Stimulated activated CD8-positive, alpha-beta memory T cell treated with anti-CD3 and anti-CD28 coated beads, Interleukin-2, amount 100 ng/mL, for 1 hour (primary cell): ENCODE data around the gene MYO5B.
"Not testable (repeated sequence)": the region's sequence is repeated elsewhere in the genome, so short reads cannot be mapped to it uniquely, and the experiment has no call there.

Source experiments
- DNase-seq, 2 donors: peaks; one replicate each; pipeline ENCODE4 v3.0.0-alpha.2; 2020; ENCODE audit warnings: low read depth in 2 of 2

MYO5B gene

GRCh38 chr18:49922228-49922627, 272.7 kb downstream of the MYO5B start:
- DNase-seq = no peak

DNA sequence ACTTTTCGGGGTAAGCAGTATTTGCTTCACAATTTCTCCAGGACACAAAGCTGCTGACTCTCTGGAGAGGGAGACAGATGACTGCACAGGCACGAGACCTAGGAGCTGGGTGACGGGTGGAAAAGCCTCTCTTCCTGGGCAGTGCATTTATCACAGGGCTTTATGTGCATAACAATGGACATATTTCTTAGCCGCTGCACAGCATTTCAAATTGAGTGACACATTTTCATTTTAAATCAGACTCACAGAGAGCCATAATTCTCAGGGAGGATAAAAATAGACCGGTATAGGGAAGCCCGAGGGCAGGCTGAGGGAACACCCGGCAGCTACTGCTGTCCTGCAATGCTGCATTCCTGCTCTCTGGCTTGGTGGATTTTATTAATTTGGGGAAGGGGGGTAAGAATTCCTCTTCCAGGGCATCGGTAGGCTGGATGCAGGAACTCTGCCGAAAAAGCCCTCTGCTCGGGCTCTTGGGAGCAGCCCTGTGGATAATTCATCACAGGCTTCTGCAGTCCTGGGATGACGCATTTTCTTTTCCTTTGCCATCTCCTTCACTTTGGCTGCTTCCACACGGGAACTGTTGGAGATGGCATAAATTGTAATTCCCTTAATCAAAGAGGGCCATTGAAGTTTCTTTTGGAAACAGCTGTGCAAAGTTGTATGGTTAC, 273.5 kb downstream of the MYO5B start:
- no peak for DNase-seq

DNA sequence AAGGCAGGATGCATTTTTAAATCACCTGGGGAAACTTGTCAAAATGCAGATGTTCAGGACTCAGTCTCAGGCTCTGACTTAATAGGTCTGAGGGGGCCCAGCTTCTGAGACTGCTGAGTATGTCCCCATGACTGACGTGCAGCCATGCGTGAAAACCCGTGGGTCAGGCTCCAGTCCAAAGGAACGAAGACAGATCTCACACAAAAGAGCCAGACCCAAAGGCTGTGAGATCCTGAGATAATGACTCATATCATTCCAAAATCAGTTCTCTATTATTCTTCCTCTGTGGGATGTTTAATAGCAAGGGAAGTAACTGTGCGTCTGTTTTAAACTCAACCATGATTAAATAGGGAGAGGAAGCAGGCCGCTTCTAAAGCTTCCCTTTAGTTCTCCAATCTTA, 274.2 kb downstream of the MYO5B start:
- no peak for DNase-seq

GRCh38 chr18:49917742-49918141, 277.2 kb downstream of the MYO5B start:
- DNase-seq = no peak

DNA sequence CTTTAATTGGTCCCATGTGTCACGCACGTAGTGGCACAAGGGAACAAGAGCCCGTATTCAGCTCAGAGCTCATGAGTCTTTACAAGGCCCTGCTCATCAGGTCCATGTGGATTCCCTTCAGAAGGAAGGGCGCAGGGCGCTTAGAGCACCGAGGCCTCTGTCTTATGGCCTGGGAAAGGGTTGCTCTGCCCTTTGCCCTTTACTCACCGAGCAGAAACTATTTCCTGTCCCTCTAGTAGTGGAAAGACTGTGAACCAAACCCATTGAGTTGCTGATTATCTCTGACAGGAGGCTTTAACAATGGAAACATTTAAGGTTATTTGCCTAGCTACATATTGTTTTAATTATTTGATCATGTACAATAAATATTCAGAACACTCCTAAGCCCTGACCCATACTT, 279.6 kb downstream of the MYO5B start:
- no peak for DNase-seq

- DNase-seq = no peak
Measured at GRCh38 chr18:49913221-49913620, 281.7 kb downstream of the MYO5B start.

DNA sequence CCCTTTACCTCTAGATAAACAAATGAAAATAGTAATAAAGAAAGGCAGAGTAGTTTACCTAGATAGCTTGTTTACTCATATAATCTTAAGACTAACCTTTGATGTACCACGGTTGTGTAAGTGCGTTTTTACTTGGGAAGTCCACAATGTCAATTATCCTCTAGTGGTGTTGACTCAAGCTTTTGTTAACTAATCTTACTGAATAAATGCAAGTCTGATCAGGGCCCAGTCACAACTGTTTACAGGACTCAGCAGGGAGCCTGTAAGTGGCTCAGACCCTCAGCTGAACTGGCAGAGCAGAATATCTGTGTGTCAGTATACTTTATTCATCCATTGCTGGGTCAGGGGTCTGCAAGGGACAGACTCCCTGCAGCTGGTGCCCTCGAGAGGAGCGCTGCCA, 283.5 kb downstream of the MYO5B start:
- DNase-seq = no peak

GRCh38 chr18:49910986-49911385, 284.0 kb downstream of the MYO5B start:
- DNase-seq = no peak

- no peak for DNase-seq
Measured at GRCh38 chr18:49910019-49910418, 284.9 kb downstream of the MYO5B start.

- no peak for DNase-seq
Measured at GRCh38 chr18:49907346-49907929, 287.5 kb downstream of the MYO5B start.

DNA sequence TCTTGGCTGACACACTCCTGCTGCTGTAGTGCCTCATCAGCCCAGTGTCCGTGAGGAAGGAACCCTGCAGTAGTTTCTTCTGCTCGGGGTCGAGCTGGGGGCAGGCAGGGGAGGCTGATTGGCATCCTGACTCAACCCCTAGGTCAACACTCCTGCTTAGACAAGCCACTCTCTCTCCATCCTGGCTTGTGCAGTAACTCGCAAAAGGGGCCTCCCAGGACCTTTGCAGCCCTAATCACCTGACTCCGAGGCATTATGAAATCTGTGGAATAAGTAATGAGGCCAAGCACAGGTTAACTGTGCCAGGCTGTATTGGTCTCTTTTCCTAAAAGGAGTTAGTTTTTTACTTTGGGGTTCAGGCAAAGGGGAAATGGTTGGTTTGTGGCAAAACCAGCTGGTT, 289.2 kb downstream of the MYO5B start:
- DNase-seq = no peak

GRCh38 chr18:49904871-49905555, 289.9 kb downstream of the MYO5B start:
- DNase-seq = no peak

- DNase-seq = no peak
Measured at GRCh38 chr18:49901862-49902340, 293.0 kb downstream of the MYO5B start.

GRCh38 chr18:49899657-49900330, 295.2 kb downstream of the MYO5B start:
- no peak for DNase-seq

GRCh38 chr18:49898421-49898820, 296.5 kb downstream of the MYO5B start:
- DNase-seq = peak; percentile 23 to 35

GRCh38 chr18:49894517-49895226, 300.3 kb downstream of the MYO5B start:
- no peak for DNase-seq

DNA sequence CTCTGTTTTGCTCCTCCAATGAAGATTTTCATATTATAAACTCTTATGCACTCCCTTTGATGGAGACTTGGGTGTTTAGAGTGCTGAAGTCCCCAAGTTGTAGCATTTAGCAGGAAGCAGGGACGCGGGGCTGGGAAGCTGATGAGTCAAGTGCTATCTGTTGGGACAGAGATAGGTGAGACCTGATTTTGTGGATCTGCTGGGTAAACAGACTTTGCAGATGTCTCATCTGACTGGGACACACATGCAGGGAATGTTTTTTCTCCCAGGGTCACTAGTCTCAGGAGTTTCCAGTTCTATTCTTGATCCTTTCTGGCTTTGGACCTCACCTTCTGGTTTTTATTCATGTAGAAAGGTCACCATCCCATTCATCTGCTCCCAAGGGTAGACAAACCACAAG, 301.9 kb downstream of the MYO5B start:
- no peak for DNase-seq

- no peak for DNase-seq
Measured at GRCh38 chr18:49892148-49892924, 302.6 kb downstream of the MYO5B start.

GRCh38 chr18:49890041-49890440, 304.9 kb downstream of the MYO5B start:
- DNase-seq = no peak

DNA sequence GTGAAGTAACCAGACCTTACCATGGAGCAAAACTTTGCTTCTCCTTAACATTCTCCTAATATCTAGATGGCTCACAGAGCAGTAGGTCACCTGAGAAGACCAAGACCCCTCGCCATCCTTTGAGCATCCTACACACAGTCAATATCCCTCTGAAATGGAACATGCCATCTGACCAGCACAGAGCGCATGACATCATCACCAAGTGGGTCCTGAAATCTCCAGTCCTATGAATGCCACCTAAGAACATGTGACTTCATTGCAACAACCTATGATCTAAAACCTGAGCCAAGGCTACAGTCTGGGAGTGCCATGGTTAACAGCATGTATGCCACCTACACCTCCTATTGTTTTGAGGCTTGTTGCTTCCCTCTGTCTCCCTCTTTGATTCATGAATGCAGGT, 305.4 kb downstream of the MYO5B start:
- not testable (repeated sequence) for DNase-seq
